HG03108 (cell line): ENCODE data around the gene TBC1D32.
"Not testable (repeated sequence)": the region's sequence is repeated elsewhere in the genome, so short reads cannot be mapped to it uniquely, and the experiment has no call there.

ENCODE experiments used
- ATAC-seq: cut with Tn5 transposase; IDR thresholded peaks from one replicate; pipeline ENCODE4 v1.9.1; 2021; ENCODE audit warnings: moderate library complexity; ENCODE audit not compliant: unreplicated experiment

The TBC1D32 gene

DNA sequence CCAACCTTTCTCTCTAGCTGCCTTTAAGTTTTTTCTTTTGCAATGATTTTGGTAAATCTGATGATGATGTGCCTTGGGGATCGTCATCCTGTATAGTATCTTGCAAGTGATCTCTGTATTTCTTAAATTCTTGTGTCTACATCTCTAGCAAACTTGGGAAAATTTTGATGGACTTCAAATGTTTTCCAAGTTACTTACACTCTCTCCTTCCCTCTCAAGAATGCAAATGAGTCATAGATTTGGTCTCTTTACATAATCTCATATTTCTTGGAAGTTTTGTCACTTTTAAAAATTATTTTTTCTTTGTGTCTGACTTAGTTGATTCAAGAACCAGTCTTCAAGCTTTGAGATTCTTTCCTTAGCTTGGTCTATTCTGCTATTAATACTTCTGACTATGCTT lies 176.4 kb downstream of the TBC1D32 start:
- ATAC-seq: no peak

DNA sequence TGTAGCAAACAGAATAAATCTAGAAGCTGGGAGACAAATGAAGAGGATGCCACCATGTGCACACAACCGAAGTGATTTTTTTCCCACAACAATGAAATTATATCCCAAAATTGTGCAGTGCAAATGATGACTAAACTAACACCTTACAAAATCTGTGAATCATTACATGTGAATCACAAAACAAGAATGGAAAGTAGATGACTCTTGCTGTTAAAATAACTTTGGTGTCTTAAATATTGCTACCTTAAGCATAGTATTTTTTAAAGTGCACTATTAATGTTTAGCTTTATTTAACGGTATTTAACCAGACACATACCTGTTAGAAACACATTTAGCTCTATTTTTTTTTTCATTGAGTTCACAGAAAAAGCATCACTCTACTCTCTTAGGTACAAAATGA lies 190.8 kb downstream of the TBC1D32 start:
- ATAC-seq: no peak

GRCh38 chr6:121142093-121142492 lies 192.2 kb downstream of the TBC1D32 start:
- no peak for ATAC-seq

DNA sequence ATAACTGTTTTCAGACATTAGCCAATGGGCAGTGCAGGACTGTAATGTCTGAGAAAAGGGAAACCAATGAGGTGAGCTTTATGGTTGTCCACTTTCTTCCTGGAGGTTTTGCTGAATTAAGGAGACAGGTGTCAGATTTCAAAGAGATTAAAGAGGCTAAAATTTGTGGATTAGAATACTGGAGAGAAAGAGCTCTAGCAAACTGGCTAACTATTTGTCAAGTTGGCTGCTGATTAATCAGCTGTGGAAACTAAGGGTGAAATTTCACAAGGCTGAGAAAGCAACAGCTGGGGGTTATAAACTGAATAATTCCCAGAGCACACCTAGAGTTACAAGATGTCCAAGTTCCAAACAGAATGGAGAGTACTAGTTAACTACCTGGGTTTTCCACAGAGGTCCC lies 198.9 kb downstream of the TBC1D32 start:
- no peak for ATAC-seq

DNA sequence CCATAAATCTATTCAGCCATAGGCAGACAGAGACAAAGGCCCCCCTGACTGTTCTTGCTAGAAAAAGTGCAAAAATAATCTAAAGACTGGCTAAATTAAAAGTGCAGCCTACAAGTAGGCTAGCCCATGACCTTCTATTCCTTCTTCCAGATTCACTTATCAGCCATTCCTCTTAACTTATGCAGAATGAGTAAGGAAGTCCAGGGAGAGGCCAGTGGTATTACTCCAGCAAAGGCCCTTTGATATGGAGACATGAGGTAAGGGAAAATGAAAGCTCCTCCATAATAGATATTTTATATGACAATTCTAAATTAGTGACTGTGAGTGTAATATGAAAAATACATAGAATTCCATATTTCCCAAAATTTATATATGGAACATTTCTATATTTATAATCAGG lies 199.4 kb downstream of the TBC1D32 start:
- no peak for ATAC-seq

DNA sequence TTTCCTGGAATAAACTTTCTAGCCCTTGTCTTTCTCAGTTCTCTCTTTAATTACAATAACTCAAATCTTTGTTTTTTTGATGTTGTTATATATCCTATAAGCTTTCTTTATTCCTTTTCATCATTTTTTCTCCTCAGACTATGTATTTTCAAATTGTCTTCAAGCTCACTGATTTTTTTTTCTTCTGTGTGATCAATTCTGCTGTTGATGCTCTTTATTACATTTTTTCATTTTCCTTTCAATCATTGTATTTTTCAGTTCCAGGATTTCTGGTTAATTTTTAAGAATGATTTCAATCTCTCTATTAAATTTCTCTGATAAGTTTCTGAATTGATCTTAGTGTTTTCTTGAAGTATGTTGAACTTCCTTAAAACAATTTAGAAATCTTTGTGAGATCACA lies 209.7 kb downstream of the TBC1D32 start:
- ATAC-seq: no peak

DNA sequence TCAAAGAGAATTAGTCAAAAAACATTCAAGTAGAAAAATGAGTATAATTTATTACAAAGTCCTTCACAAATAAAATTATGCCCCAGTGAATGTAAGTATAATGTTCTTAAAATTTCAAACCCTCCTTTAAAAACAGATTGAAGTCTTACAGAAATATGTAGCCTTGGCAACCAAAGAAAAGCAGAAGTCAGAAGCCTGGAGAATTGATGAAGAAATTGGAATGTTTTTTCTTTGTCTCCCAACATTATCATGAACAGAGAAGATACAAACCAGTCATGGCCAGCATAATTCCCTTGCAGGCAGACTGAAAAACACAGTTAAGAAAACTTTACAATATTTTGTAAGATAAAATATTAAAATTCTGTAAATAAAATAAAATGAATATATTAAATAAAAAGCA lies 221.9 kb downstream of the TBC1D32 start:
- ATAC-seq: no peak

DNA sequence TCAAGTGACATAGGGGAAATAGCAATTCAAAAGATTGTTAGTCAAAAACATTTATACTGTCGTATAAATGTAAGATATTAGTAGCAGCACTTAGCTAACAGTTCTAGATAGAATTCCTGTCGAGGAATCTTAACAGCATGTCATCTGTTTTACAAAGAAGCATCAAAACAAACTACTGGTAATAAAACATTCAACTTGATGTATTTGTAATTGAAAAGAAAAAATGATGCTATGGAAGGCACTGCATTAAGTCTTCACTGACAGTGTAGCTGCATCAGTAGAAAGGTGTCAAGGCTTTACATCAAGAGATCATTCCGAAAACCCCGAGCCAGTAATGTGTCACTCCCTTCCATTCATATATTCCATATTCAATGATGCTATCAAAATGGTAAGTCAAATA lies 223.5 kb downstream of the TBC1D32 start:
- ATAC-seq: no peak

GRCh38 chr6:121106962-121107361 lies 227.3 kb downstream of the TBC1D32 start:
- ATAC-seq: no peak

GRCh38 chr6:121105461-121105860 lies 228.8 kb downstream of the TBC1D32 start:
- no peak for ATAC-seq

- ATAC-seq: no peak
Observed at GRCh38 chr6:121093928-121094327, 240.4 kb downstream of the TBC1D32 start.

DNA sequence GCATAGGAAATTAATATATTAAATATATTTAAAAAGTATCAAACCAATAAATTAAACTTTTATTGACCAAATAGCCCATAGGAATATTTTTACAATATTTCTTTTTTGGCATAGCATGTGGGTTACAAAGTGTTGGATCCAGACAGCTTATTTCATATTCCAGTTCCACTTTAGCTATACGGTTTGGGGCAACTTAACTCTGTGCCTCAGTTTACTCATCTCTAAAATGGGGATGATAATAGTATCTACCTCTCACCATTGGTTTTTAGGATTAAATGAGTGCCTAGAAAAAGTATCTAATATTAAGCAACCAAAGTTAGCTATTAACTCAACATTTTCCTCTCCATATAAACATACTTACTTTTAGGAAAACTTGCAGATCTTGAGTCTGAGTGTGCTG lies 243.8 kb downstream of the TBC1D32 start:
- ATAC-seq: no peak

GRCh38 chr6:121086876-121087275 lies 247.4 kb downstream of the TBC1D32 start:
- ATAC-seq: no peak

- ATAC-seq: no peak
Observed at GRCh38 chr6:121076119-121076518, 258.2 kb downstream of the TBC1D32 start.

DNA sequence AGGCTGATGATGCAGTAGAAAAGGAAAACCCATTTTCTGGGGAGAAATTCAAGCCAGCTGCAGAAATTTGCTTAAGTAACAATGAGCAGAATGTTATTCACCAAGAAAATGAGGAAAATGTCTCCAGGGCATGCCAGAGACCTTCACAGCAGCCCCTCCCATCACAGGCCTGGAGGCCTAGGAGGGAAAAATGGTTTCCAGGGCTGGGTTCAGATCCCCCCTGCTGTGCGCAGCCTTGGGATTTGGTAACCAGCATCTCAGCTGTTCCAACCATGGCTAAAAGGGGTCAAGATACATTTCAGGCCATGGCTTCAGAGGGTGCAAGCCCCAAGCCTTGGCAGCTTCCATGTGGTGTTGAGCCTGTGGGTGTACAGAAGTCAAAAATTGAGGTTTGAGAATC lies 265.5 kb downstream of the TBC1D32 start:
- ATAC-seq: not testable (repeated sequence)

- no peak for ATAC-seq
Observed at GRCh38 chr6:121067381-121067780, 266.9 kb downstream of the TBC1D32 start.

DNA sequence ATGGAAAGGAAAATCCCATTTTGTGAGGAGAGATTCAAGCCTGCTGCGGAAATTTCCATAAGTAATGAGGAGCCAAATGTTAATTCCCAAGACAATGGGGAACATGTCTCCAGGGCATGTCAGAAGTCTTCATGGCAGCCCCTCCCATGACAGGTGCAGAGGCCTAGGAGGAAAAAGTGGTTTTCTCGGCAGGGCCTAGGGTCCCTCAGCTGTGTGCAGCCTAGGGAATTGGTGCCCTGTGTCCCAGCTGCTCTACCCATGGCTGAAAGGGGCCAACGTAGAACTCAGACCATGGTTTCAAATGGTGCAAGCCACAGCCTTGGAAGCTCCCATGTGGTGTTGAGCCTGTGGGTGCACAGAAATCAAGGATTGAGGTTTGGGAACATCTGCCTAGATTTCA lies 269.9 kb downstream of the TBC1D32 start:
- no peak for ATAC-seq

DNA sequence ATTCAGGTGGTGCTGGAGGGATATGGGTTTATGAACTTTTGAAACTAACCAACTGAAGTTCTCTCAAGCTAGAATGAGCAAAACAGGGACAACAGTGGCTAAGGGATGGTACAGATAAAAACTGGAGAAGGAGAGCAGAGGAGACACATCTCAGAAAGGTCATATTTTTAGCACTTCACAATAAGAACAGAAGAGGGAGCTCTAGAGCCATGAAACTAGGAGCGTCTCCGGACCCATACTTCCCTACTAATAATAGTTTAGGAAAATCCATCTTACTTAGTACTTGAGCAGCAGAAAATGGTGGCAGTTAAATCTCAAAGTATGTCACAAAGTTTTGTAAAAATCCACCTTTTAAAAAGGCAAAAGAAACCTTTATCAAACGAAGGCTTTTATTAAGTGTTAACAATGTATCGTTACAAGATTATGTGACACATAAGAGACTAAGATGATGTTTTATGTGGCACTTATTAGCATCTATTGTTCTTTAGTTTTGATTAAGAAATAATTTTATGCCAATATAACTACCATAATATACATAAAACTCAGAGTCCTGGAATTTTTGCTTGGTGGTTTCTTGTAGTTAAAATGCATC lies 278.6 kb downstream of the TBC1D32 start:
- no peak for ATAC-seq

GRCh38 chr6:121048593-121048992 lies 285.7 kb downstream of the TBC1D32 start:
- not testable (repeated sequence) for ATAC-seq

DNA sequence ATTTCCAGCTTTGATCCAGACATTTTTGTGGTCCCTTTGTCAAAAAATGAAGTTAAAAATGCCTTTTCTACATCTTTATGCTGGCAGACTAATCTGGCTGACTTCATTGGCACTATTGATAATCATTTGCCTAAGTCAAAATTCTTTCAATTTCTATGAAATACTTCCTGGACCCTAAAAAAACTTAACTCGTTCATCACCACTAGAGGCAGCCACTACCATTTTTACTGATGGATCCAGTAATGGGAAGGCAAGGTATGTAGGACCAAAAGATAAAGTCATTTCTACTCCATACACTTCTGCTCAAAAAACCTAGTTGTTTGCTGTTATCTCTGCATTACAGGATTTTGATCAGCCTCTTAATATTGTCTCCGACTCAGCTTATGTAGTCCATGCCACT lies 289.4 kb downstream of the TBC1D32 start:
- not testable (repeated sequence) for ATAC-seq

DNA sequence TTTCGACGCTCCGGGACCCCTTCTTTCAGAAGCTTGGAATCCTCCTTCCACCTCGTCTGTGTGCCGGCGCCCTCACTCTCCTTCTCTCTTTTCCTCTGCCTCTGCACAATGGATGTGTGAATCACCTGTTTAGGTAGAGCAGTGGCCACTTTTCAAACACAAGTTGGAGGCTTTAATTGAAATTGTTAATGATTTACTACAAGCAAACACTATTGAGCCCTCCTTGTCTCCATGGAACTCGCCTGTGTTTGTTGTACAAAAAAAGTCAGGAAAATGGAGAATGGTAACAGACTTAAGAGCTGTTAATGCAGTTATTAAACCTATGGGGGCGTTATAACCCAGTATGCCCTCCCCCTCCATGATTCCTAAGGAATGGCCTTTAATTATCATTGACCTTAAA lies 290.6 kb downstream of the TBC1D32 start:
- ATAC-seq: not testable (repeated sequence)

- ATAC-seq: not testable (repeated sequence)
Observed at GRCh38 chr6:121043211-121043610, 291.1 kb downstream of the TBC1D32 start.

DNA sequence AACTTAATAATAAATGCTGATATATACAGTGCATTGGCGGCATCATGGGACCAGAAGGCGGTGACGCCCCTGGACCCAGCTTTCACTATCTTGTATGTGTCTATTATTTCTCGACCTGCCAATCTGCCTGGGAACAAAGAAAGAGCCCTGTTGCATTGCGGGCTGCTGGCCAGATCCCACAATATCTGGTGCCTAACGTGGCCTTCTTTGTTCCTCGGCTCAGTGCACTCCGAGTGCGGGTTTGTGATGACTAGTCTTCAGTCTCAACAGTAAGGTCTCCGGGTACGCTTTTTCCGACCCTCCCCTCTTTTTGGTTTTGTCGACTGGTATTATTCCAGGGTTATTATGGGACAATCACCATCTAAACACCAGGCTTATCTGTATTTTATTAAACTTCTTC lies 291.5 kb downstream of the TBC1D32 start:
- ATAC-seq: no peak
